Measurements from ENCODE around the gene STK32B. TPM values are rescaled to one million over a fixed set of nuclear protein-coding genes. Genes with fewer than 3 reads are reported as not detected.

Gene STK32B
- total RNA-seq, 2 donors from 2014 or later, result 0.09 to 7.3 TPM

GRCh38 chr4:5455003-5455585, 403.8 kb downstream of the STK32B start:
- Histone ChIP-seq H3K9me3 (no peaks in the 10 kb centered on the region), H3K4me1 (replicated peaks) (no peaks in the 10 kb centered on the region), H3K36me3 (no peaks in the 10 kb centered on the region), H3K27ac (no peak overlapping the region), H3K4me3 (no peak overlapping the region), H3K27me3 (replicated peaks; ENCODE audit: insufficient read depth) (no peaks in the 10 kb centered on the region)
- 88% methylated on average over 14 of the region's 14 CpGs for WGBS
- no peak for TF ChIP-seq POLR2A (IDR thresholded peaks at IDR 0.05)
- TF ChIP-seq CTCF (IDR thresholded peaks at IDR 0.05), result no peak
- TF ChIP-seq POLR2AphosphoS5 (IDR thresholded peaks at IDR 0.05), result no peak
- no peak for DNase-seq (ENCODE audit: low spot score)
- intact Hi-C loops (cut with DNase I), result no loop called here

GRCh38 chr4:5456296-5456845, 405.1 kb downstream of the STK32B start:
- intact Hi-C loops (cut with DNase I), result no loop called here
- no peak for TF ChIP-seq CTCF (IDR thresholded peaks at IDR 0.05)
- TF ChIP-seq POLR2A (IDR thresholded peaks at IDR 0.05), result no peak
- Histone ChIP-seq H3K4me3 (no peak overlapping the region), H3K27ac (no peak overlapping the region), H3K36me3 (no peaks in the 10 kb centered on the region), H3K27me3 (replicated peaks; ENCODE audit: insufficient read depth) (peaks cover 5% of the 10 kb centered on the region), H3K4me1 (replicated peaks) (no peaks in the 10 kb centered on the region), H3K9me3 (no peaks in the 10 kb centered on the region)
- no peak for DNase-seq (ENCODE audit: low spot score)
- WGBS, result 91% methylated on average over 17 of the region's 17 CpGs

- Histone ChIP-seq H3K4me1 (replicated peaks) (no peaks in the 10 kb centered on the region), H3K27ac (no peak overlapping the region), H3K9me3 (no peaks in the 10 kb centered on the region), H3K36me3 (no peaks in the 10 kb centered on the region), H3K27me3 (replicated peaks; ENCODE audit: insufficient read depth) (peaks cover 5% of the 10 kb centered on the region), H3K4me3 (no peak overlapping the region)
- TF ChIP-seq CTCF (IDR thresholded peaks at IDR 0.05), result no peak
- no peak for TF ChIP-seq POLR2AphosphoS5 (IDR thresholded peaks at IDR 0.05)
- TF ChIP-seq POLR2A (IDR thresholded peaks at IDR 0.05), result no peak
- DNase-seq (ENCODE audit: low spot score), result no peak
- intact Hi-C loops (cut with DNase I), result no loop called here
- 96% methylated on average over 8 of the region's 8 CpGs for whole genome bisulfite sequencing
Observed at GRCh38 chr4:5458676-5459075, 407.4 kb downstream of the STK32B start.

- no peaks in the 10 kb centered on the region for H3K9me3 ChIP-seq
- TF ChIP-seq CTCF (IDR thresholded peaks at IDR 0.05), result no peak
- no peak for TF ChIP-seq POLR2A (IDR thresholded peaks at IDR 0.05)
- TF ChIP-seq POLR2AphosphoS5 (IDR thresholded peaks at IDR 0.05), result no peak
- peaks cover 5% of the 10 kb centered on the region for H3K27me3 ChIP-seq (replicated peaks; ENCODE audit: insufficient read depth)
- 90% methylated on average over 3 of the region's 3 CpGs for WGBS
- H3K27ac ChIP-seq, result no peak overlapping the region
- H3K36me3 ChIP-seq, result no peaks in the 10 kb centered on the region
- no peaks in the 10 kb centered on the region for H3K4me1 ChIP-seq (replicated peaks)
- no peak for DNase-seq (ENCODE audit: low spot score)
- no peak overlapping the region for H3K4me3 ChIP-seq
- intact Hi-C loops (cut with DNase I), result no loop called here
Observed at GRCh38 chr4:5459236-5459635, 408.0 kb downstream of the STK32B start.

GRCh38 chr4:5460106-5460801, 409.0 kb downstream of the STK32B start:
- no peak overlapping the region for H3K27ac ChIP-seq
- no peak overlapping the region for H3K4me3 ChIP-seq
- no peaks in the 10 kb centered on the region for H3K9me3 ChIP-seq
- no peaks in the 10 kb centered on the region for H3K36me3 ChIP-seq
- intact Hi-C loops (cut with DNase I), result no loop called here
- WGBS, result 77% methylated on average over 14 of the region's 14 CpGs
- H3K4me1 ChIP-seq (replicated peaks), result no peaks in the 10 kb centered on the region
- no peak for DNase-seq (ENCODE audit: low spot score)
- peaks cover 5% of the 10 kb centered on the region for H3K27me3 ChIP-seq (replicated peaks; ENCODE audit: insufficient read depth)
- TF ChIP-seq POLR2AphosphoS5 (IDR thresholded peaks at IDR 0.05), result no peak
- TF ChIP-seq POLR2A (IDR thresholded peaks at IDR 0.05), result no peak
- peak in 2 of 4 experiments; percentile 19 to 42 for TF ChIP-seq CTCF (IDR thresholded peaks at IDR 0.05)
